ENCODE data around the gene RIIAD1.

The RIIAD1 gene

DNA sequence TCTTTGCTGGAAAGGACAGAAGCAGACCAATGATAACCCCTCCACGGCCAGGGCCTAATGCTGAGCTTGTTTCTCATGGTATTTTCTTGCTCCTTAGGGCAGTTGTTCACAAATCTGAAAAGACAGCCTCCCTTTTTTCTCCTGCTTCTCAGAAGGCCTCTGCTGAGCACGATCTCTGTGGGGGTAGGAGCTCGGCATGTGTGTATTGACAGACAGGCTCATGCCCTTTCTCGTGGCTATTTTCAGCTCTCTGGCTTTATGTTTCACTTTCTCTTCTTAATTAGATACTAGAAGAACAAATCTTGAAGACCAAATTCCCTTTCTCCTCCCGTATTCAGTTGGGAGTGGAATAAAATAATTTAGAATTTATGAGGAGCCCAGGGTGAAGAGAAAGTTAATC lies 768 bp upstream of the RIIAD1 start:
- H3K36me3 ChIP-seq (ENCODE audit: control insufficient read depth, insufficient read depth, low read length), result no peaks in the 10 kb centered on the region
- peak overlapping the region; percentile 47 for H3K4me3 ChIP-seq (replicated peaks; ENCODE audit: low read depth, low read length)
- H3K27me3 ChIP-seq (replicated peaks; ENCODE audit: control insufficient read depth, insufficient read depth, low read length), result no peaks in the 10 kb centered on the region; the same call in none of the 2 replicates
- no peak for DNase-seq (ENCODE audit: extremely low read depth, insufficient read length)
- TF ChIP-seq, protein P1, sequence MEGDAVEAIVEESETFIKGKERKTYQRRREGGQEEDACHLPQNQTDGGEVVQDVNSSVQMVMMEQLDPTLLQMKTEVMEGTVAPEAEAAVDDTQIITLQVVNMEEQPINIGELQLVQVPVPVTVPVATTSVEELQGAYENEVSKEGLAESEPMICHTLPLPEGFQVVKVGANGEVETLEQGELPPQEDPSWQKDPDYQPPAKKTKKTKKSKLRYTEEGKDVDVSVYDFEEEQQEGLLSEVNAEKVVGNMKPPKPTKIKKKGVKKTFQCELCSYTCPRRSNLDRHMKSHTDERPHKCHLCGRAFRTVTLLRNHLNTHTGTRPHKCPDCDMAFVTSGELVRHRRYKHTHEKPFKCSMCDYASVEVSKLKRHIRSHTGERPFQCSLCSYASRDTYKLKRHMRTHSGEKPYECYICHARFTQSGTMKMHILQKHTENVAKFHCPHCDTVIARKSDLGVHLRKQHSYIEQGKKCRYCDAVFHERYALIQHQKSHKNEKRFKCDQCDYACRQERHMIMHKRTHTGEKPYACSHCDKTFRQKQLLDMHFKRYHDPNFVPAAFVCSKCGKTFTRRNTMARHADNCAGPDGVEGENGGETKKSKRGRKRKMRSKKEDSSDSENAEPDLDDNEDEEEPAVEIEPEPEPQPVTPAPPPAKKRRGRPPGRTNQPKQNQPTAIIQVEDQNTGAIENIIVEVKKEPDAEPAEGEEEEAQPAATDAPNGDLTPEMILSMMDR (IDR thresholded peaks at IDR 0.05; ENCODE audit: insufficient read depth, low read length, poor library complexity, severe bottlenecking), result no peak

DNA sequence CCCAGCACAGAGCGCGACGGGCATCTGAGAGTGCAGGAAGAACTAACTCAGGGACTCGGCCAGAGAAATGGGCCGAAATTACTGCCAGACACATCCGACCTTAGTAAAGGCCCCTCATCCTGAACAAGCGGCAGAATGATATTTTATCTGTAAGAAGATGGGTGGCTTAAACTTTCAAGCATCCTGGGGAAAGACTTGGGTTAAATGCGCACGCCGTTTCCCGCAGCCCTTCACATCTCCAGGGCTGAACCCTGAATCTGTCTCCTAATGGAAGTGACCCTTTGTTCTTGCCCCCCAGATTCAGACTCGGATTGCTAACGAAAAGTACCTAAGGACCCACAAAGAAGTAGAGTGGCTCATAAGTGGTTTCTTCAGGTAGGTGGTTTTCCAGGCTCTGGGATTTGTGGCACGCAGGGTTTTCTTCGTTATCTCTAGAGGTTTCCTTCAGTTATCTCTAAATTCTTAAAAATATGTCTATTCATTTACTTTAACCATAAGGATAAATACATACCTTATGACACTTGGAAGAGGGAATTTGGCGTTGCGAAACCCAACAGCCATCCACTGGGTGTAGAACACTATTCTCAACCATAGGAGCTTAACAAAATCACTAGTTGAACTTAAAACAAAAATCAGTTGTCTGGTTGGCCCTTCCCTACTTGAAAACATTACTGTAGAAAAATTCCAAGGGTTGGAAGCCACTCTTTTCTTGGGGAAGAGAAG lies 627 bp downstream of the RIIAD1 start:
- Histone ChIP-seq H3K4me3 (replicated peaks; ENCODE audit: low read depth, low read length) (peak overlapping the region; percentile 47), H3K36me3 (ENCODE audit: control insufficient read depth, insufficient read depth, low read length) (no peaks in the 10 kb centered on the region), H3K27me3 (replicated peaks; ENCODE audit: control insufficient read depth, insufficient read depth, low read length) (no peaks in the 10 kb centered on the region; the same call in none of the 2 replicates)
- TF ChIP-seq, protein P1 (IDR thresholded peaks at IDR 0.05; ENCODE audit: insufficient read depth, low read length, poor library complexity, severe bottlenecking), result no peak
- DNase-seq (ENCODE audit: extremely low read depth, insufficient read length), result no peak

DNA sequence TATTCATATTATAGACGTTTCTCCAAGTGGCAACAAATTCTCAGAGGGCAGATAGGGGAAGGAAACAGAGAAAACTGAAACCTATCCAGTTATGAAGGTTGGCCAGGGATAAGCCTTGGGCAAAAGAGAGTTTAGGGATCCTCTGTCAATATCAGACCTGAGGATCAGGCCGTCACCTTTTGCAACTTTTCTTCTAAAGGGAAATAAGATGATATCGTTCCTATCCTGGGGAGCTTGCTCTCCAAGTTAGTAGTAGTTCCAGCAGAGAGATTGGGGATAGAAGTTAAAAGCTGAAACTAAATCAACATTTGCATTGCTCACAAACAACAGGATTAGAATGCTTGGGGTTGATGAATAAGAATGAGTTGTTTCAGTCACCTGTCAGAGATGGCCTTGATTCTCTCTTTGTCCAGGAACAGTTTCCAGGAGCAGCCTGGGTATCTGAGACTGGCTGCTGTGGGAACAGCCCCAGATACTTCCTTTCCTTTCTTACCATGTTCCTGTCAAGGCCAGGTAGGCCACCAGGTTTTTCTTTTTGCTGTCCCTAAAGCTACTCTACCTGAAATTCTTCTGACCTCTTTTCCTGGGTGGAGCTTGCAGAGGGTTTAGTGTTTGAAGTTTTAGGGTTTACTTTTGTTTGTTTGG lies 2.5 kb downstream of the RIIAD1 start:
- DNase-seq (ENCODE audit: extremely low read depth, insufficient read length), result no peak
- no peaks in the 10 kb centered on the region for H3K27me3 ChIP-seq (replicated peaks; ENCODE audit: control insufficient read depth, insufficient read depth, low read length)
- no peak overlapping the region for H3K4me3 ChIP-seq (replicated peaks; ENCODE audit: low read depth, low read length)
- no peaks in the 10 kb centered on the region for H3K36me3 ChIP-seq (ENCODE audit: control insufficient read depth, insufficient read depth, low read length)
- TF ChIP-seq, protein P1 (IDR thresholded peaks at IDR 0.05; ENCODE audit: insufficient read depth, low read length, poor library complexity, severe bottlenecking), result no peak

DNA sequence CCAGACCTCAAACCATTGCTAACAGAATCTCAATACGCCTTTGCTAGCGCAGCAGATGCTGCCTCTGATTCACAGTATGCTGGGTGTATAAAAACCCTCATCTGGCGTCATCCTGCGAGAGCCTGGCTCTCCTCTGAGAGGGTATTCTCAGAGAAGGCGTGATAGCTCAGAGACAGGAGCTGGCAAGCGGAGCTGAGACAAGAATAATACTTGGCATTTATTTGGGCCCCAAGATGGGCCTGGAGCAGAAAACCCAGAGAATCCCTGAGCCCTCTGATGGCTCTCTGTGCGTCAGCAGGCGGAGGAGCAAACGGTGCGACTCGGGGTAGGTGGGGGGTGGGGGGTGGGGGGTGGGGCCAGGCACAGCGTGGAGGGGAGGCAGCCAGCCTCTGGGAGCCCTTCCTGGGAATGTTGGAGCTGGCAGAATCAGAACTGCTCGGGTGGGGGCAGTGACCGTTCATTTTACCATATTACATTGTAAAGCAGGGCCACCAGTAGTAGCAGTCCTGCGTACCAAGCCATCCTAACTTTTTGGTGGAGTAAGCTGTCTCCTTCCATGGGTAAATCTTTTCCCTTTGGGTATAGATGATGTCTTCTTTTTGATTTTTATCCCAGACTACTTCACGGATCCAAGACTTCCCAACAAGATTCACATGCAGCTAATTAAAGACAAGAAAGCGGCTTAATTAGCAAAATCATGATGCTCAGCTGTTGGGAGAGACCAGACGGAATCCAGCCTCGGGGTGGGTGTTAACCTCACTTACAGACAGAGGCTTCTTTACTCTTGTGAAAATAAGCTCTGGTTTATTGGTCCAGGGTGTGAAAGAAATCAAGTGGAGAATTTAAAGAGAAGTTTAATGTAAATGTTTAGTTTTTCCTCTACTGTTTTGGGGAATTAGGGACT lies 7.1 kb downstream of the RIIAD1 start:
- Histone ChIP-seq H3K36me3 (ENCODE audit: control insufficient read depth, insufficient read depth, low read length) (no peaks in the 10 kb centered on the region), H3K4me3 (replicated peaks; ENCODE audit: low read depth, low read length) (no peak overlapping the region), H3K27me3 (replicated peaks; ENCODE audit: control insufficient read depth, insufficient read depth, low read length) (no peaks in the 10 kb centered on the region; the same call in 1 of the 2 replicates)
- TF ChIP-seq, protein P1 (IDR thresholded peaks at IDR 0.05; ENCODE audit: insufficient read depth, low read length, poor library complexity, severe bottlenecking), result no peak
- DNase-seq (ENCODE audit: extremely low read depth, insufficient read length), result no peak

DNA sequence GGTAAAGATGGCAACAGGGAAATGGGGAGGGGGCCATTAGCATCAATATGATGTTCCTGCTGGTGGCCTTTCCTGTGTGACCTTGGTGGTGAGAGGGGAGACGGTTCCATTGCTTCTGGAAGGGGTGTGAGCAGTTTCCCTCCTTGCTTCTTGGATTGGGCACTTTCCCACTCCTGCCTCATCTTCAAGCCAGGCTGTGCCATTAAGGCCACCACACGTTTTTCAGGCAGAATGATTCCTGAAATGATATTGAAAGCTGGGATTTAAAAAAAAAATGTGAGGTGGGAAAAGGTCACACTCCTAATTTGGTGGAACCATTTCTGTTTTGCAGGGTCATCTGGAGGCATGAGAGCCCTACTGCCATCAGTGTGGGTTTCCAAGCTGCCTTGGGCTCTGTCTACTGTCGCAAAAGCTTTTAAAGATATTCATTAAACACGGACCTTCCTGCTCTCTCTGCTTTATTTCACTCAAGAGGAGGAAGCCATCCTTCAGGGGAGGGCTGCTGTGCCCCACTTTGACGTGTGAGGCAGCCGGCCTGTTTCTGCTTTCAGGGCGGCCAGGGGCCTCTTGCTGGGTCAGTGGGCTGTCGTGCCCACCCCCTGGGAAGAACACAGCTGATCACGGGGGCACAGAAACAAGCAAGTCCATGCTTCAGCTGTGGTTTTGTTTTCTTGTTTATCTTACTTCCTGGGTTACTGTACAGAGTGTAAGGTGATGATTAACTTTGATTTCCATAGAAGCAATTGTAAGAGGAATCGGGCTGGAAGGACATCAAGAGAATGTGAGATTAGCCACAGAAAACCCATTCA lies 8.0 kb downstream of the RIIAD1 start:
- TF ChIP-seq, protein P1 (IDR thresholded peaks at IDR 0.05; ENCODE audit: insufficient read depth, low read length, poor library complexity, severe bottlenecking), result no peak
- H3K4me3 ChIP-seq (replicated peaks; ENCODE audit: low read depth, low read length), result no peak overlapping the region
- H3K27me3 ChIP-seq (replicated peaks; ENCODE audit: control insufficient read depth, insufficient read depth, low read length), result no peaks in the 10 kb centered on the region; the same call in 1 of the 2 replicates
- DNase-seq (ENCODE audit: extremely low read depth, insufficient read length), result no peak
- no peaks in the 10 kb centered on the region for H3K36me3 ChIP-seq (ENCODE audit: control insufficient read depth, insufficient read depth, low read length)
